HepG2 (cell line): ENCODE measurements around the gene FAT1. TPM values are rescaled to one million over a fixed set of nuclear protein-coding genes. Genes with fewer than 3 reads are reported as not detected.

Experiments
- CBX2 ChIP-seq, 2 experiments: fragments of 200-600 bp in 1 of 2; sonication (generic); formaldehyde crosslinking in 1 of 2; IDR thresholded peaks; 2 replicates each; pipeline versions ENCODE4 v1.7.0 to v1.8.1; 2018 to 2022; ENCODE audit warnings: low read depth in 2 of 2, low read length in 1 of 2, mild to moderate bottlenecking in 1 of 2, missing genetic modification reagents in 1 of 2
- CSRNP1 ChIP-seq: sonication (generic); formaldehyde crosslinking; IDR thresholded peaks from 2 replicates; pipeline ENCODE4 v1.8.1; 2023; ENCODE audit warnings: mild to moderate bottlenecking, missing genetic modification reagents
- FOXM1 ChIP-seq: sonication (generic); formaldehyde crosslinking; IDR thresholded peaks from 2 replicates; pipeline ENCODE4 v1.5.0; 2020; ENCODE audit warnings: missing genetic modification reagents
- HDAC6 ChIP-seq: fragments of 200-600 bp; sonication (generic); IDR thresholded peaks from 2 replicates; pipeline ENCODE4 v1.7.0; 2017; ENCODE audit warnings: mild to moderate bottlenecking, antibody characterized with exemption, low read length, low read depth
- KLF6 ChIP-seq: IDR thresholded peaks from 2 replicates; pipeline ENCODE4 v1.8.0; 2016; ENCODE audit warnings: missing biosample characterization, missing genetic modification reagents
- MTF1 ChIP-seq: sonication (generic); formaldehyde crosslinking; IDR thresholded peaks from 2 replicates; pipeline ENCODE4 v1.5.0; 2020; ENCODE audit warnings: missing genetic modification reagents
- POLR2AphosphoS5 ChIP-seq: IDR thresholded peaks from 2 replicates; pipeline ENCODE4 v1.6.1; 2012; ENCODE audit warnings: low read depth, low read length
- RXRB ChIP-seq: IDR thresholded peaks from 2 replicates; pipeline ENCODE4 v1.6.1; 2016; ENCODE audit warnings: borderline replicate concordance, missing genetic modification reagents, missing compliant biosample characterization
- ZBTB38 ChIP-seq: sonication (generic); formaldehyde crosslinking; IDR thresholded peaks from 2 replicates; pipeline ENCODE4 v1.5.1; 2020; ENCODE audit warnings: mild to moderate bottlenecking, missing genetic modification reagents
- ZBTB39 ChIP-seq: sonication (generic); formaldehyde crosslinking; IDR thresholded peaks from 2 replicates; pipeline ENCODE4 v1.5.0; 2020; ENCODE audit warnings: missing genetic modification reagents
- ZNF101 ChIP-seq: sonication (generic); formaldehyde crosslinking; IDR thresholded peaks from 2 replicates; pipeline ENCODE4 v1.4.0; 2020; ENCODE audit warnings: mild to moderate bottlenecking, low read depth, missing genetic modification reagents, borderline replicate concordance
- ZNF138 ChIP-seq: sonication (generic); formaldehyde crosslinking; IDR thresholded peaks from 2 replicates; pipeline ENCODE4 v1.5.0; 2020; ENCODE audit warnings: mild to moderate bottlenecking, low read depth, missing genetic modification reagents
- ZNF24 ChIP-seq: fragments of 450-650 bp; IDR thresholded peaks from 2 replicates; pipeline ENCODE4 v1.6.1; 2017; ENCODE audit warnings: antibody characterized with exemption, mild to moderate bottlenecking
- ZNF350 ChIP-seq: sonication (generic); formaldehyde crosslinking; IDR thresholded peaks from 2 replicates; pipeline ENCODE4 v1.4.0; 2020; ENCODE audit warnings: mild to moderate bottlenecking, low read depth, missing genetic modification reagents, borderline replicate concordance
- ZNF746 ChIP-seq: sonication (generic); formaldehyde crosslinking; IDR thresholded peaks from 2 replicates; pipeline ENCODE4 v1.8.0; 2022; ENCODE audit warnings: mild to moderate bottlenecking, missing genetic modification reagents
- ZNF816 ChIP-seq: sonication (generic); formaldehyde crosslinking; IDR thresholded peaks from 2 replicates; pipeline ENCODE4 v1.8.0; 2022; ENCODE audit warnings: missing genetic modification reagents, mild to moderate bottlenecking, borderline replicate concordance
- polyA plus RNA-seq, 8 experiments: library from polyadenylated mRNA; depleted of rRNA in 3 of 8; stranded (reverse) in 7 of 8; unstranded in 1 of 8; fragments of >200 nt; fragmentation: Illumina TruSeq in 4 of 8; extraction: Trizol in 4 of 8; gene quantifications; 2 replicates each; pipeline versions ENCODE4 v1.2.1 to v1.2.3, GENCODE V29; 2011 to 2016; ENCODE audit warnings: low read depth in 4 of 8, missing spikeins in 1 of 8, mixed read lengths in 1 of 8; ENCODE audit not compliant: insufficient read depth in 1 of 8
- total RNA-seq, 5 experiments: library from RNA; depleted of rRNA; stranded (reverse); fragments of >200 nt; fragmentation: Illumina TruSeq; extraction: Trizol; gene quantifications; 2 replicates each; pipeline ENCODE4 v1.2.3, GENCODE V29; 2016; ENCODE audit warnings: low read depth in 1 of 5
- TF ChIP-seq, protein P1 (sequence below): sonication (generic); formaldehyde crosslinking; conservative IDR thresholded peaks from 2 replicates; pipeline ENCODE4 v1.8.0; 2022; ENCODE audit warnings: missing genetic modification reagents
- TF ChIP-seq, protein P2 (sequence below): sonication (generic); formaldehyde crosslinking; IDR thresholded peaks from 2 replicates; pipeline ENCODE4 v1.8.0; 2022; ENCODE audit warnings: mild to moderate bottlenecking, missing genetic modification reagents; ENCODE audit not compliant: insufficient replicate concordance
- TF ChIP-seq, protein P3 (sequence below): IDR thresholded peaks from 2 replicates; pipeline ENCODE4 v1.6.1; 2016; ENCODE audit warnings: missing compliant biosample characterization, missing genetic modification reagents, borderline replicate concordance

The FAT1 gene
- total and polyA plus RNA-seq, 2 of the 13 experiments (the other 11 are each of a cell fraction or from before 2014, with no cell fraction given): 185 to 216 TPM

GRCh38 chr4:186765673-186766546 lies 42.3 kb upstream of the FAT1 start (continued):
- TF ChIP-seq, protein P1, sequence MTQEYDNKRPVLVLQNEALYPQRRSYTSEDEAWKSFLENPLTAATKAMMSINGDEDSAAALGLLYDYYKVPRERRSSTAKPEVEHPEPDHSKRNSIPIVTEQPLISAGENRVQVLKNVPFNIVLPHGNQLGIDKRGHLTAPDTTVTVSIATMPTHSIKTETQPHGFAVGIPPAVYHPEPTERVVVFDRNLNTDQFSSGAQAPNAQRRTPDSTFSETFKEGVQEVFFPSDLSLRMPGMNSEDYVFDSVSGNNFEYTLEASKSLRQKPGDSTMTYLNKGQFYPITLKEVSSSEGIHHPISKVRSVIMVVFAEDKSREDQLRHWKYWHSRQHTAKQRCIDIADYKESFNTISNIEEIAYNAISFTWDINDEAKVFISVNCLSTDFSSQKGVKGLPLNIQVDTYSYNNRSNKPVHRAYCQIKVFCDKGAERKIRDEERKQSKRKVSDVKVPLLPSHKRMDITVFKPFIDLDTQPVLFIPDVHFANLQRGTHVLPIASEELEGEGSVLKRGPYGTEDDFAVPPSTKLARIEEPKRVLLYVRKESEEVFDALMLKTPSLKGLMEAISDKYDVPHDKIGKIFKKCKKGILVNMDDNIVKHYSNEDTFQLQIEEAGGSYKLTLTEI (CRISPR knock-in tag): no peak
- TF ChIP-seq ZNF24 (no peak), KLF6 (CRISPR knock-in tag) (peak; percentile 75; the same call in 1 of the 2 replicates), ZNF350 (CRISPR knock-in tag) (peak; percentile 81), MTF1 (CRISPR knock-in tag) (no peak), ZNF746 (CRISPR knock-in tag) (no peak), CSRNP1 (CRISPR knock-in tag) (0 out of 2 replicates have a peak, but pooled peaks have one; percentile 55), ZNF816 (CRISPR knock-in tag) (0 out of 2 replicates have a peak, but pooled peaks have one; percentile 22), POLR2AphosphoS5 (peak; percentile 52), HDAC6 (no peak), ZBTB39 (CRISPR knock-in tag) (0 out of 2 replicates have a peak, but pooled peaks have one; percentile 67), CBX2 (IDR thresholded peaks at IDR 0.05; ENCODE audit: low read depth, low read length) (no peak), CBX2 (CRISPR knock-in tag; IDR thresholded peaks at IDR 0.05; ENCODE audit: low read depth) (no peak), ZNF138 (no peak), ZBTB38 (peak; percentile 51), FOXM1 (CRISPR knock-in tag) (no peak), RXRB (CRISPR knock-in tag) (peak; percentile 94), ZNF101 (CRISPR knock-in tag) (no peak)
- TF ChIP-seq, protein P2, sequence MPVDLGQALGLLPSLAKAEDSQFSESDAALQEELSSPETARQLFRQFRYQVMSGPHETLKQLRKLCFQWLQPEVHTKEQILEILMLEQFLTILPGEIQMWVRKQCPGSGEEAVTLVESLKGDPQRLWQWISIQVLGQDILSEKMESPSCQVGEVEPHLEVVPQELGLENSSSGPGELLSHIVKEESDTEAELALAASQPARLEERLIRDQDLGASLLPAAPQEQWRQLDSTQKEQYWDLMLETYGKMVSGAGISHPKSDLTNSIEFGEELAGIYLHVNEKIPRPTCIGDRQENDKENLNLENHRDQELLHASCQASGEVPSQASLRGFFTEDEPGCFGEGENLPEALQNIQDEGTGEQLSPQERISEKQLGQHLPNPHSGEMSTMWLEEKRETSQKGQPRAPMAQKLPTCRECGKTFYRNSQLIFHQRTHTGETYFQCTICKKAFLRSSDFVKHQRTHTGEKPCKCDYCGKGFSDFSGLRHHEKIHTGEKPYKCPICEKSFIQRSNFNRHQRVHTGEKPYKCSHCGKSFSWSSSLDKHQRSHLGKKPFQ (CRISPR knock-in tag): peak; percentile 87
- TF ChIP-seq, protein P3, sequence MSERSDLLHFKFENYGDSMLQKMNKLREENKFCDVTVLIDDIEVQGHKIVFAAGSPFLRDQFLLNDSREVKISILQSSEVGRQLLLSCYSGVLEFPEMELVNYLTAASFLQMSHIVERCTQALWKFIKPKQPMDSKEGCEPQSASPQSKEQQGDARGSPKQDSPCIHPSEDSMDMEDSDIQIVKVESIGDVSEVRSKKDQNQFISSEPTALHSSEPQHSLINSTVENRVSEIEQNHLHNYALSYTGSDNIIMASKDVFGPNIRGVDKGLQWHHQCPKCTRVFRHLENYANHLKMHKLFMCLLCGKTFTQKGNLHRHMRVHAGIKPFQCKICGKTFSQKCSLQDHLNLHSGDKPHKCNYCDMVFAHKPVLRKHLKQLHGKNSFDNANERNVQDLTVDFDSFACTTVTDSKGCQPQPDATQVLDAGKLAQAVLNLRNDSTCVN (CRISPR knock-in tag): peak; percentile 99
